Mesenchymal stem cell (in vitro differentiated cells and primary cell): ENCODE measurements around the gene TOM1.

Experiments used
- DNase-seq: peaks from one replicate; pipeline ENCODE4 v3.0.0-alpha.2; 2013
- H2AFZ ChIP-seq: one replicate; pipeline ENCODE4 v1.6.1; 2013; ENCODE audit warnings: low read depth, mild to moderate bottlenecking, control low read depth, inconsistent platforms, low read length, moderate library complexity
- H2AK5ac ChIP-seq: 2 replicates; pipeline ENCODE4 v1.6.1; 2013; ENCODE audit warnings: low read length, moderate library complexity, mild to moderate bottlenecking, inconsistent platforms; ENCODE audit not compliant: severe bottlenecking
- H2BK120ac ChIP-seq: one replicate; pipeline ENCODE4 v1.6.1; 2013; ENCODE audit warnings: low read depth, mild to moderate bottlenecking, inconsistent platforms, low read length, moderate library complexity
- H2BK12ac ChIP-seq, 2 experiments: one replicate each; pipeline ENCODE4 v1.6.1; 2013; ENCODE audit warnings: inconsistent platforms in 2 of 2, low read length in 2 of 2, mild to moderate bottlenecking in 2 of 2, moderate library complexity in 2 of 2, control low read depth in 1 of 2
- H2BK15ac ChIP-seq: one replicate; pipeline ENCODE4 v1.6.1; 2013; ENCODE audit warnings: mild to moderate bottlenecking, low read depth, inconsistent platforms; ENCODE audit not compliant: poor library complexity, severe bottlenecking
- H2BK5ac ChIP-seq: 2 replicates; pipeline ENCODE4 v1.6.1; 2013; ENCODE audit warnings: low read depth, mild to moderate bottlenecking, low read length, control low read depth, inconsistent platforms; ENCODE audit not compliant: poor library complexity, severe bottlenecking
- H3K14ac ChIP-seq, 2 experiments: one replicate each; pipeline ENCODE4 v1.6.1; 2013; ENCODE audit warnings: inconsistent platforms in 2 of 2, low read length in 2 of 2, control low read depth in 1 of 2, mild to moderate bottlenecking in 1 of 2, moderate library complexity in 1 of 2
- H3K18ac ChIP-seq, 2 experiments: one replicate each; pipeline ENCODE4 v1.6.1; 2013; ENCODE audit warnings: inconsistent platforms in 2 of 2, low read length in 2 of 2, control low read depth in 1 of 2, low read depth in 1 of 2, mild to moderate bottlenecking in 1 of 2
- H3K23ac ChIP-seq, 2 experiments: one replicate each; pipeline ENCODE4 v1.6.1; 2013; ENCODE audit warnings: inconsistent platforms in 2 of 2, low read length in 2 of 2, mild to moderate bottlenecking in 2 of 2, moderate library complexity in 2 of 2, control low read depth in 1 of 2
- H3K27ac ChIP-seq: 2 replicates; pipeline ENCODE4 v1.5.1; 2013; ENCODE audit warnings: mild to moderate bottlenecking, moderate library complexity, low read length, control low read depth, inconsistent platforms; ENCODE audit not compliant: poor library complexity, severe bottlenecking
- H3K27me3 ChIP-seq, 2 experiments: 2 replicates each; pipeline versions ENCODE4 v1.6.1 to v1.7.0; 2013; ENCODE audit warnings: low read length in 2 of 2, mild to moderate bottlenecking in 2 of 2, moderate library complexity in 2 of 2, control low read depth in 1 of 2, inconsistent platforms in 1 of 2; ENCODE audit not compliant: control insufficient read depth in 1 of 2, insufficient read depth in 1 of 2
- H3K36me3 ChIP-seq, 2 experiments: 2 replicates each; pipeline versions ENCODE4 v1.6.1 to v1.7.0; 2013; ENCODE audit warnings: low read length in 2 of 2, control low read depth in 1 of 2, inconsistent platforms in 1 of 2, low read depth in 1 of 2, mild to moderate bottlenecking in 1 of 2; ENCODE audit not compliant: insufficient read depth in 2 of 2, control insufficient read depth in 1 of 2
- H3K4ac ChIP-seq, 2 experiments: one replicate each; pipeline ENCODE4 v1.6.1; 2013; ENCODE audit warnings: inconsistent platforms in 2 of 2, low read length in 2 of 2, mild to moderate bottlenecking in 2 of 2, moderate library complexity in 2 of 2, control low read depth in 1 of 2, low read depth in 1 of 2
- H3K4me1 ChIP-seq: 2 replicates; pipeline ENCODE4 v1.6.1; 2013; ENCODE audit warnings: low read depth, low read length, control low read depth; ENCODE audit not compliant: control insufficient read depth, insufficient read depth
- H3K4me2 ChIP-seq: 2 replicates; pipeline ENCODE4 v1.6.1; 2013; ENCODE audit warnings: low read length, mild to moderate bottlenecking, inconsistent platforms; ENCODE audit not compliant: poor library complexity, severe bottlenecking
- H3K4me3 ChIP-seq, 2 experiments: 2 replicates each; pipeline versions ENCODE4 v1.5.1 to v1.7.0; 2013; ENCODE audit warnings: low read length in 2 of 2, mild to moderate bottlenecking in 2 of 2, control low read depth in 1 of 2, low read depth in 1 of 2; ENCODE audit not compliant: insufficient read depth in 1 of 2
- H3K79me1 ChIP-seq: replicated peaks from 2 replicates; pipeline ENCODE4 v1.6.1; 2013; ENCODE audit warnings: mild to moderate bottlenecking, control low read depth, low read length, inconsistent platforms; ENCODE audit not compliant: poor library complexity, severe bottlenecking
- H3K9ac ChIP-seq: 2 replicates; pipeline ENCODE4 v1.7.0; 2013; ENCODE audit warnings: mild to moderate bottlenecking, low read length, moderate library complexity
- H3K9me3 ChIP-seq: 2 replicates; pipeline ENCODE4 v1.7.0; 2013; ENCODE audit warnings: mild to moderate bottlenecking, low read length; ENCODE audit not compliant: control insufficient read depth
- H4K8ac ChIP-seq: one replicate; pipeline ENCODE4 v1.6.1; 2013; ENCODE audit warnings: inconsistent platforms, mild to moderate bottlenecking, low read length, moderate library complexity
- H4K91ac ChIP-seq: one replicate; pipeline ENCODE4 v1.6.1; 2013; ENCODE audit warnings: mild to moderate bottlenecking, low read length, inconsistent platforms
- WGBS: methylation state at CpG from one replicate; pipeline ENCODE4 v1.1.7; 2013; ENCODE audit warnings: mixed read lengths; 5-methylcytosine and 5-hydroxymethylcytosine counted together

TOM1 gene

GRCh38 chr22:35288116-35288515 is 11.6 kb upstream of the TOM1 start:
- H3K4ac ChIP-seq: no peak overlapping the region
- peaks cover 23 to 88% of the 10 kb centered on the region in 2 experiments for H3K36me3 ChIP-seq
- H2BK15ac ChIP-seq: no peak overlapping the region
- H3K18ac ChIP-seq: no peak overlapping the region
- H3K4me3 ChIP-seq: no peak overlapping the region
- H3K9me3 ChIP-seq: no peaks in the 10 kb centered on the region
- H3K14ac ChIP-seq: no peak overlapping the region
- DNase-seq: no peak
- H4K8ac ChIP-seq: no peak overlapping the region
- H2AFZ ChIP-seq: no peak overlapping the region
- H2BK5ac ChIP-seq: no peak overlapping the region
- no peaks in the 10 kb centered on the region for H3K27me3 ChIP-seq
- no peak overlapping the region for H2BK120ac ChIP-seq
- H3K23ac ChIP-seq: no peak overlapping the region
- H3K27ac ChIP-seq: no peak overlapping the region
- WGBS: 100% methylated on average over 1 of the region's 1 CpG
- no peak overlapping the region for H4K91ac ChIP-seq
- H3K4me2 ChIP-seq: no peak overlapping the region
- H2BK12ac ChIP-seq: no peak overlapping the region
- peaks cover 2% of the 10 kb centered on the region for H3K4me1 ChIP-seq
- peaks cover 3% of the 10 kb centered on the region for H3K79me1 ChIP-seq
- no peak overlapping the region for H2AK5ac ChIP-seq
- H3K9ac ChIP-seq: no peak overlapping the region

GRCh38 chr22:35292786-35293185 is 6.9 kb upstream of the TOM1 start:
- H3K27ac ChIP-seq: peak overlapping the region; percentile 13
- WGBS: 96% methylated on average over 2 of the region's 3 CpGs
- no peak overlapping the region for H2BK15ac ChIP-seq
- H3K4me1 ChIP-seq: peaks cover 2% of the 10 kb centered on the region
- H3K79me1 ChIP-seq: peaks cover 4% of the 10 kb centered on the region
- H3K23ac ChIP-seq: no peak overlapping the region
- H3K36me3 ChIP-seq: peaks cover 20 to 80% of the 10 kb centered on the region in 2 experiments
- no peaks in the 10 kb centered on the region for H3K27me3 ChIP-seq
- no peak overlapping the region for H4K8ac ChIP-seq
- no peak overlapping the region for H2AFZ ChIP-seq
- no peak overlapping the region for H2BK5ac ChIP-seq
- DNase-seq: no peak
- no peak overlapping the region for H3K18ac ChIP-seq
- H3K4me2 ChIP-seq: no peak overlapping the region
- no peak overlapping the region for H2BK120ac ChIP-seq
- no peak overlapping the region for H3K14ac ChIP-seq
- H3K9ac ChIP-seq: no peak overlapping the region
- H3K4me3 ChIP-seq: no peak overlapping the region
- no peak overlapping the region for H2AK5ac ChIP-seq
- no peak overlapping the region for H4K91ac ChIP-seq
- H3K4ac ChIP-seq: no peak overlapping the region
- no peaks in the 10 kb centered on the region for H3K9me3 ChIP-seq
- H2BK12ac ChIP-seq: no peak overlapping the region

GRCh38 chr22:35296051-35296450 is 3.6 kb upstream of the TOM1 start:
- no peak overlapping the region for H3K4me3 ChIP-seq
- no peak overlapping the region for H2BK120ac ChIP-seq
- H4K91ac ChIP-seq: no peak overlapping the region
- no peak overlapping the region for H3K4ac ChIP-seq
- no peak overlapping the region for H3K18ac ChIP-seq
- no peaks in the 10 kb centered on the region for H3K9me3 ChIP-seq
- peaks cover 4% of the 10 kb centered on the region for H3K79me1 ChIP-seq
- no peaks in the 10 kb centered on the region for H3K27me3 ChIP-seq
- H2BK12ac ChIP-seq: no peak overlapping the region
- no peak overlapping the region for H2BK15ac ChIP-seq
- no peak overlapping the region for H3K23ac ChIP-seq
- H2BK5ac ChIP-seq: no peak overlapping the region
- no peak overlapping the region for H3K14ac ChIP-seq
- no peak overlapping the region for H3K9ac ChIP-seq
- DNase-seq: no peak
- H3K4me1 ChIP-seq: peaks cover 6% of the 10 kb centered on the region
- peaks cover 11 to 54% of the 10 kb centered on the region in 2 experiments for H3K36me3 ChIP-seq
- H2AK5ac ChIP-seq: no peak overlapping the region
- H3K4me2 ChIP-seq: no peak overlapping the region
- H4K8ac ChIP-seq: no peak overlapping the region
- no peak overlapping the region for H3K27ac ChIP-seq
- H2AFZ ChIP-seq: no peak overlapping the region

- H3K4ac ChIP-seq: peak overlapping the region in 1 of 2 experiments; percentile 29
- H3K18ac ChIP-seq: peak overlapping the region; percentile 6 to 61
- peak overlapping the region; percentile 24 for H3K4me2 ChIP-seq
- no peak overlapping the region for H2BK5ac ChIP-seq
- H2AFZ ChIP-seq: no peak overlapping the region
- H3K79me1 ChIP-seq: peaks cover 16% of the 10 kb centered on the region
- peak overlapping the region; percentile 63 to 94 for H3K4me3 ChIP-seq
- H2AK5ac ChIP-seq: no peak overlapping the region
- H4K8ac ChIP-seq: peak overlapping the region; percentile 2
- H3K27me3 ChIP-seq: no peaks in the 10 kb centered on the region
- 41% methylated on average over 13 of the region's 13 CpGs for WGBS
- H3K14ac ChIP-seq: peak overlapping the region in 1 of 2 experiments; percentile 41
- peak overlapping the region in 1 of 2 experiments; percentile 49 for H2BK12ac ChIP-seq
- no peak overlapping the region for H2BK15ac ChIP-seq
- H3K9ac ChIP-seq: peak overlapping the region; percentile 99
- no peaks in the 10 kb centered on the region for H3K9me3 ChIP-seq
- no peak for DNase-seq
- no peak overlapping the region for H3K23ac ChIP-seq
- no peak overlapping the region for H2BK120ac ChIP-seq
- H3K27ac ChIP-seq: peak overlapping the region; percentile 49
- peaks cover 9% of the 10 kb centered on the region for H3K4me1 ChIP-seq
- no peak overlapping the region for H4K91ac ChIP-seq
- peaks cover 5 to 34% of the 10 kb centered on the region in 2 experiments for H3K36me3 ChIP-seq
Measured at GRCh38 chr22:35299217-35299672, 449 bp upstream of the TOM1 start.
